ENCODE data around the gene IGF1.

Gene IGF1

GRCh38 chr12:102462795-102463465 lies 17.4 kb downstream of the IGF1 start:
- no peak overlapping the region for H3K4me3 ChIP-seq (ENCODE audit: low read length)
- TF ChIP-seq CTCF (IDR thresholded peaks at IDR 0.05; ENCODE audit: low read depth, low read length, poor library complexity, severe bottlenecking) = no peak
- H3K27me3 ChIP-seq (ENCODE audit: control insufficient read depth, low read length) = no peaks in the 10 kb centered on the region
- H3K79me2 ChIP-seq (ENCODE audit: control insufficient read depth, low read length) = no peaks in the 10 kb centered on the region
- no peaks in the 10 kb centered on the region for H3K9me3 ChIP-seq (ENCODE audit: control insufficient read depth, insufficient read depth, low read length)
- no peaks in the 10 kb centered on the region for H4K20me1 ChIP-seq (ENCODE audit: control insufficient read depth, insufficient read depth, low read depth, low read length)
- no peaks in the 10 kb centered on the region for H3F3A ChIP-seq (ENCODE audit: control insufficient read depth, insufficient read depth)
- no peaks in the 10 kb centered on the region for H3K4me1 ChIP-seq (ENCODE audit: control insufficient read depth, low read length)
- no peaks in the 10 kb centered on the region for H3K36me3 ChIP-seq (ENCODE audit: control insufficient read depth, low read length)
- H3K4me2 ChIP-seq (ENCODE audit: low read length) = no peak overlapping the region
- no peak overlapping the region for H3K27ac ChIP-seq (ENCODE audit: low read depth, low read length)
- no peaks in the 10 kb centered on the region for H3K9me2 ChIP-seq (replicated peaks; ENCODE audit: control insufficient read depth, low read length)

GRCh38 chr12:102462386-102462785 lies 18.0 kb downstream of the IGF1 start:
- H3F3A ChIP-seq (ENCODE audit: control insufficient read depth, insufficient read depth) = no peaks in the 10 kb centered on the region
- H4K20me1 ChIP-seq (ENCODE audit: control insufficient read depth, insufficient read depth, low read depth, low read length) = no peaks in the 10 kb centered on the region
- H3K27ac ChIP-seq (ENCODE audit: low read depth, low read length) = no peak overlapping the region
- H3K4me1 ChIP-seq (ENCODE audit: control insufficient read depth, low read length) = no peaks in the 10 kb centered on the region
- H3K4me3 ChIP-seq (ENCODE audit: low read length) = no peak overlapping the region
- no peak overlapping the region for H3K4me2 ChIP-seq (ENCODE audit: low read length)
- H3K79me2 ChIP-seq (ENCODE audit: control insufficient read depth, low read length) = no peaks in the 10 kb centered on the region
- no peaks in the 10 kb centered on the region for H3K9me3 ChIP-seq (ENCODE audit: control insufficient read depth, insufficient read depth, low read length)
- TF ChIP-seq CTCF (IDR thresholded peaks at IDR 0.05; ENCODE audit: low read depth, low read length, poor library complexity, severe bottlenecking) = no peak
- no peaks in the 10 kb centered on the region for H3K36me3 ChIP-seq (ENCODE audit: control insufficient read depth, low read length)
- no peaks in the 10 kb centered on the region for H3K9me2 ChIP-seq (replicated peaks; ENCODE audit: control insufficient read depth, low read length)
- no peaks in the 10 kb centered on the region for H3K27me3 ChIP-seq (ENCODE audit: control insufficient read depth, low read length)

- TF ChIP-seq CTCF (IDR thresholded peaks at IDR 0.05; ENCODE audit: low read depth, low read length, poor library complexity, severe bottlenecking) (no peak), EZH2phosphoT487 (IDR thresholded peaks at IDR 0.05; ENCODE audit: borderline replicate concordance, low read length) (no peak)
- H3K4me2 ChIP-seq (ENCODE audit: low read length) = no peak overlapping the region
- no peaks in the 10 kb centered on the region for H4K20me1 ChIP-seq (ENCODE audit: control insufficient read depth, insufficient read depth, low read depth, low read length)
- H3K27me3 ChIP-seq (ENCODE audit: control insufficient read depth, low read length) = no peaks in the 10 kb centered on the region
- H3K4me1 ChIP-seq (ENCODE audit: control insufficient read depth, low read length) = no peaks in the 10 kb centered on the region
- H3K79me2 ChIP-seq (ENCODE audit: control insufficient read depth, low read length) = no peaks in the 10 kb centered on the region
- H3K9me3 ChIP-seq (ENCODE audit: control insufficient read depth, insufficient read depth, low read length) = no peaks in the 10 kb centered on the region
- no peaks in the 10 kb centered on the region for H3K9me2 ChIP-seq (replicated peaks; ENCODE audit: control insufficient read depth, low read length)
- H3K27ac ChIP-seq (ENCODE audit: low read depth, low read length) = no peak overlapping the region
- H3K36me3 ChIP-seq (ENCODE audit: control insufficient read depth, low read length) = no peaks in the 10 kb centered on the region
- H3F3A ChIP-seq (ENCODE audit: control insufficient read depth, insufficient read depth) = no peaks in the 10 kb centered on the region
- H3K4me3 ChIP-seq (ENCODE audit: low read length) = no peak overlapping the region
Observed at GRCh38 chr12:102461501-102461900, 18.9 kb downstream of the IGF1 start.

All from DOHH2 (cell line).